ENCODE measurements around the gene TIAM1.

DNA sequence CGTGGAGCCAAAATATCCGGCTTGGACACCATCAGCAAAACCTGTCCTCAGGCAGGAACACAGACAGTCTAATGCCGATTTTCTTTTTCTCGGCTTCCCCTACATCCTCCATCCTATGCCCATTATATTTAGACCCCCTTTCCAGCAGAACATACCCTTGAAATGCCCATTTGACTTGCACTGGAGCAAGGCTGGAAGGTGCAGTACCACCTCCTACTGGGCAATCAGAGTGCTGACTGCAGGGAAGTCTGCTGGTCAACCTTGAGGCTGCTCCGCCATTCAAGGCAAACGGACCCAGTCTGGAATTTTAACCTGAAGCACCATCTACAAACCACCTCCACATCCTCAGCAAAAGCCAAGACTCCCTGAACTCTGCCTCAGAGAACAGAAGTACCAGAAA, 79.5 kb downstream of the TIAM1 start:
- TF ChIP-seq, protein P1, sequence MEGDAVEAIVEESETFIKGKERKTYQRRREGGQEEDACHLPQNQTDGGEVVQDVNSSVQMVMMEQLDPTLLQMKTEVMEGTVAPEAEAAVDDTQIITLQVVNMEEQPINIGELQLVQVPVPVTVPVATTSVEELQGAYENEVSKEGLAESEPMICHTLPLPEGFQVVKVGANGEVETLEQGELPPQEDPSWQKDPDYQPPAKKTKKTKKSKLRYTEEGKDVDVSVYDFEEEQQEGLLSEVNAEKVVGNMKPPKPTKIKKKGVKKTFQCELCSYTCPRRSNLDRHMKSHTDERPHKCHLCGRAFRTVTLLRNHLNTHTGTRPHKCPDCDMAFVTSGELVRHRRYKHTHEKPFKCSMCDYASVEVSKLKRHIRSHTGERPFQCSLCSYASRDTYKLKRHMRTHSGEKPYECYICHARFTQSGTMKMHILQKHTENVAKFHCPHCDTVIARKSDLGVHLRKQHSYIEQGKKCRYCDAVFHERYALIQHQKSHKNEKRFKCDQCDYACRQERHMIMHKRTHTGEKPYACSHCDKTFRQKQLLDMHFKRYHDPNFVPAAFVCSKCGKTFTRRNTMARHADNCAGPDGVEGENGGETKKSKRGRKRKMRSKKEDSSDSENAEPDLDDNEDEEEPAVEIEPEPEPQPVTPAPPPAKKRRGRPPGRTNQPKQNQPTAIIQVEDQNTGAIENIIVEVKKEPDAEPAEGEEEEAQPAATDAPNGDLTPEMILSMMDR (IDR thresholded peaks at IDR 0.05), result no peak
- no peak for TF ChIP-seq POLR2A (IDR thresholded peaks at IDR 0.05)

Measured in right lobe of liver (tissue), 4 donors.